Panc1 (cell line): ENCODE data around the gene PMPCA.

Experiments
- POLR2AphosphoS5 ChIP-seq: IDR thresholded peaks from 2 replicates; pipeline ENCODE4 v1.6.1; 2012; ENCODE audit warnings: mild to moderate bottlenecking, low read depth, low read length, moderate library complexity
- TCF7L2 ChIP-seq: IDR thresholded peaks from 2 replicates; pipeline ENCODE4 v1.6.1; 2011; ENCODE audit warnings: mild to moderate bottlenecking, low read depth, low read length, inconsistent platforms
- TF ChIP-seq, protein P1 (sequence below): fragments of 450-650 bp; IDR thresholded peaks from 2 replicates; pipeline ENCODE4 v1.5.1; 2017; ENCODE audit warnings: mild to moderate bottlenecking
- TF ChIP-seq, protein P2 (sequence below), 2 experiments: IDR thresholded peaks; 2 replicates each; pipeline ENCODE4 v1.6.1; 2011 to 2012; ENCODE audit warnings: low read depth in 2 of 2, control low read depth in 1 of 2, low read length in 1 of 2, mild to moderate bottlenecking in 1 of 2, moderate library complexity in 1 of 2; ENCODE audit not compliant: insufficient read depth in 1 of 2

DNA sequence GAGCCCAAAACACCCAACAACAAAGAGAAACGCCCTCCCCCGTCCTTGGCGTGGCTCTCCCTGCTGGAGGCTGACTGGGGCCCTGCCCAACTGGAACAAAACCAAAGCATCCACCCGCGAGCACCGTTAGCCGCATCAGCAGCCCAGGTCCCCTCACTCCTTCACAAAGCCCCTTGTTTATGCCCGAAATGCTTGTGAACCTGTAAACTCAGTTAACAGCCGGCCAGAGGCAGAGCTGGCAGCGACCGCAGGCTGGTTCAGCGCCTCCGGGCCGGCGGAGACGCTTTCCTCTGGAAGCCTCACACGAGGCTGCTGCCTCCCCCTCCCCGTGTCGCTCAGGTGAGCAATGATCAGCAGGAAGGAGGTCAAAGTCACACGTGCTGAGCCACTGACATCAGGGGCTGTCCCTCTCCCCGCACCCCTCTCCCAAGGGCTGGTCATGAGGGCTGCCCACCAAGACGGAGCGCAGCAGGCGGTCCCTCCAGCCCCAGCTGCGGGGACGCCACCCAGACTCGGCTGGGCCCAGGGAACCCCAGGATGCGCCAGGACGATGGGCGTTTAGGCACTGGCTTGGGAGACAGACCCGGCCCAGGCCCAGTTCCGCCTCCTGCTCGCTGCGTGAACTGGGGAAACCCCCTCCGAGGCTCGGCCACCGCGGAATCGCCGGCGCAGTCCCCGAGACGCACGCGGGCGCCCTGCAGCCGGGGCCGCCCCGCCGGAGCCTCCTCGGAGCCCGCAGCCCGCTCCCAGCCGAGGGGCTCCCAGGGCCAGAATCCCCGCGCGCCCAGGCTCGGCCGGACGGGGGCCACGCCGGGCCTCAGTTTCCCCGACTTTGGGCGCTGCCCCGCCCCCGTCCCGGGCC lies 11.1 kb upstream of the PMPCA start:
- TF ChIP-seq, protein P1, sequence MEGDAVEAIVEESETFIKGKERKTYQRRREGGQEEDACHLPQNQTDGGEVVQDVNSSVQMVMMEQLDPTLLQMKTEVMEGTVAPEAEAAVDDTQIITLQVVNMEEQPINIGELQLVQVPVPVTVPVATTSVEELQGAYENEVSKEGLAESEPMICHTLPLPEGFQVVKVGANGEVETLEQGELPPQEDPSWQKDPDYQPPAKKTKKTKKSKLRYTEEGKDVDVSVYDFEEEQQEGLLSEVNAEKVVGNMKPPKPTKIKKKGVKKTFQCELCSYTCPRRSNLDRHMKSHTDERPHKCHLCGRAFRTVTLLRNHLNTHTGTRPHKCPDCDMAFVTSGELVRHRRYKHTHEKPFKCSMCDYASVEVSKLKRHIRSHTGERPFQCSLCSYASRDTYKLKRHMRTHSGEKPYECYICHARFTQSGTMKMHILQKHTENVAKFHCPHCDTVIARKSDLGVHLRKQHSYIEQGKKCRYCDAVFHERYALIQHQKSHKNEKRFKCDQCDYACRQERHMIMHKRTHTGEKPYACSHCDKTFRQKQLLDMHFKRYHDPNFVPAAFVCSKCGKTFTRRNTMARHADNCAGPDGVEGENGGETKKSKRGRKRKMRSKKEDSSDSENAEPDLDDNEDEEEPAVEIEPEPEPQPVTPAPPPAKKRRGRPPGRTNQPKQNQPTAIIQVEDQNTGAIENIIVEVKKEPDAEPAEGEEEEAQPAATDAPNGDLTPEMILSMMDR: no peak
- no peak for TF ChIP-seq POLR2AphosphoS5
- TF ChIP-seq, protein P2, sequence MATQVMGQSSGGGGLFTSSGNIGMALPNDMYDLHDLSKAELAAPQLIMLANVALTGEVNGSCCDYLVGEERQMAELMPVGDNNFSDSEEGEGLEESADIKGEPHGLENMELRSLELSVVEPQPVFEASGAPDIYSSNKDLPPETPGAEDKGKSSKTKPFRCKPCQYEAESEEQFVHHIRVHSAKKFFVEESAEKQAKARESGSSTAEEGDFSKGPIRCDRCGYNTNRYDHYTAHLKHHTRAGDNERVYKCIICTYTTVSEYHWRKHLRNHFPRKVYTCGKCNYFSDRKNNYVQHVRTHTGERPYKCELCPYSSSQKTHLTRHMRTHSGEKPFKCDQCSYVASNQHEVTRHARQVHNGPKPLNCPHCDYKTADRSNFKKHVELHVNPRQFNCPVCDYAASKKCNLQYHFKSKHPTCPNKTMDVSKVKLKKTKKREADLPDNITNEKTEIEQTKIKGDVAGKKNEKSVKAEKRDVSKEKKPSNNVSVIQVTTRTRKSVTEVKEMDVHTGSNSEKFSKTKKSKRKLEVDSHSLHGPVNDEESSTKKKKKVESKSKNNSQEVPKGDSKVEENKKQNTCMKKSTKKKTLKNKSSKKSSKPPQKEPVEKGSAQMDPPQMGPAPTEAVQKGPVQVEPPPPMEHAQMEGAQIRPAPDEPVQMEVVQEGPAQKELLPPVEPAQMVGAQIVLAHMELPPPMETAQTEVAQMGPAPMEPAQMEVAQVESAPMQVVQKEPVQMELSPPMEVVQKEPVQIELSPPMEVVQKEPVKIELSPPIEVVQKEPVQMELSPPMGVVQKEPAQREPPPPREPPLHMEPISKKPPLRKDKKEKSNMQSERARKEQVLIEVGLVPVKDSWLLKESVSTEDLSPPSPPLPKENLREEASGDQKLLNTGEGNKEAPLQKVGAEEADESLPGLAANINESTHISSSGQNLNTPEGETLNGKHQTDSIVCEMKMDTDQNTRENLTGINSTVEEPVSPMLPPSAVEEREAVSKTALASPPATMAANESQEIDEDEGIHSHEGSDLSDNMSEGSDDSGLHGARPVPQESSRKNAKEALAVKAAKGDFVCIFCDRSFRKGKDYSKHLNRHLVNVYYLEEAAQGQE (IDR thresholded peaks at IDR 0.05; ENCODE audit: insufficient read depth in 1 of 2, low read depth in 2 of 2, low read length in 1 of 2): no peak
- no peak for TF ChIP-seq TCF7L2
